ENCODE results near the gene ASB1. TPM values are rescaled to one million over a fixed set of nuclear protein-coding genes. Genes with fewer than 3 reads are reported as not detected.

The ASB1 gene
- total and polyA plus RNA-seq, 2 donors (not counting 1 experiment from before 2014, with no cell fraction given): 31.9 to 50.7 TPM

DNA sequence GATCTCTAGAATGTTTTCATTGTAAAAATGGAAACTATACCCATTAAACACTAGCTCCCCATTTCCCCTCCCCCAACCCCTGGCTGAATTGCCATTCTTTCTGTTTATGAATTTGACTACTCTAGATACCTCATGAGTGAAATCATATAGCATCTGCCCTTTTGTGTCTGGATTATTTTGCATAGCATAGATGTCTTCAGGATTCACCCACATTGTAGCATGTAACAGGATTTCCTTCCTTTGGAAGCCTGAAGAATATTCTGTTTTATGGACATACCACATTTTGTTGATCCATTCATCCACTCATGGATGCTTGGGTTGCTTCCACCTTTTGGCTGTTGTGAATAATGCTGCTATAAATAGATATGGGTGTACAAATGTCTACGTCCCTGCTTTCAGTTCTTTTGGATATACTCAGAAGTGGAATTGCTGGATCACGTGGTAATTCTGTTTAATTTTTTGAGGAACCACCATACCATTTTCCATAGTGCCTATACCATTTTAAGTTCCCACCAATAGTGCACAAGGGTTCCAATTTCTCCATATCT lies 7.7 kb upstream of the ASB1 start:
- WGBS (ENCODE audit: insufficient coverage): no CpG with 5 or more reads among the region's 2 CpGs

DNA sequence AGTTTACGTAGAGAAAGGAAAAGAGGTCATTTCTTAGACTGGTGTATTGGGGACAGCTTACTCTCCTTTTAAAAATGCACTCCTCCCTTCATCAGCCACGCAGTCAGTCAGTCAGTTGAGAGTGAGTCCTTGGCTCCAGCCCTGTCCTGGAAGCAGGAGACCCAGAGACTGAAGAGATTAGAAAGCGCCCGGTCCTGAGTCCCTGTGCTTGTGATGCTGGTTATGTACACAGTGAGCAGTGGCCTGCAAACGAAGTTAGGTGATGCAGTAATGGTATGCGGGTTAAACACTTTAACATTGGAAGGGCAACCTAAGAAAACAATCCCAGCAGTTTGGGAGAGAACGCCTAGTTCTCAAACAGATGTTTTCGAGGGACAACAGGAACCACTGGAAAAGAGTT lies 6.3 kb upstream of the ASB1 start:
- intact Hi-C loops (cut with micrococcal nuclease): loop anchor here (10.0 kb wide), 1 partner anchor 1604 kb away; the partner anchor contains the start of gene NDUFA10
- H3K4me2 ChIP-seq (replicated peaks; ENCODE audit: low read depth, low read length, poor library complexity, severe bottlenecking): no peak overlapping the region
- no peak overlapping the region for H3K27ac Mint-ChIP-seq
- H3K27me3 Mint-ChIP-seq: no peaks in the 10 kb centered on the region
- CTCF ChIA-PET: no interaction called here
- ATAC-seq (ENCODE audit: low read depth) (no peak), DNase-seq (no peak)
- H3K9ac ChIP-seq (ENCODE audit: low read length): no peak overlapping the region
- WGBS (ENCODE audit: insufficient coverage): 96% methylated on average over 4 of the region's 8 CpGs
- H3K36me3 ChIP-seq (replicated peaks in 1 of 2; ENCODE audit: control extremely low read depth in 1 of 2, control insufficient read depth in 1 of 2, extremely low read depth in 1 of 2, insufficient read depth in 2 of 2, low read length in 1 of 2): no peaks in the 10 kb centered on the region
- H3K9me3 Mint-ChIP-seq (ENCODE audit: insufficient read depth): peaks cover 7% of the 10 kb centered on the region
- POLR2A ChIA-PET: no interaction called here
- H3K27me3 ChIP-seq (replicated peaks in 1 of 4; ENCODE audit: control extremely low read depth in 1 of 4, control insufficient read depth in 3 of 4, insufficient read depth in 4 of 4, low read length in 3 of 4): peaks cover 0 to 3% (median 0%) of the 10 kb centered on the region in 4 experiments
- no peak overlapping the region for H3K4me3 ChIP-seq (ENCODE audit: control extremely low read depth in 1 of 5, extremely low read depth in 1 of 5, insufficient read depth in 1 of 5, low read depth in 2 of 5, low read length in 4 of 5)
- no peaks in the 10 kb centered on the region for H4K20me1 ChIP-seq (ENCODE audit: control insufficient read depth, insufficient read depth, low read length, poor library complexity, severe bottlenecking)
- TF ChIP-seq EZH2 (IDR thresholded peaks at IDR 0.05; ENCODE audit: borderline replicate concordance, insufficient read depth, low read depth, low read length, poor library complexity, severe bottlenecking): no peak
- TF ChIP-seq, protein P1, sequence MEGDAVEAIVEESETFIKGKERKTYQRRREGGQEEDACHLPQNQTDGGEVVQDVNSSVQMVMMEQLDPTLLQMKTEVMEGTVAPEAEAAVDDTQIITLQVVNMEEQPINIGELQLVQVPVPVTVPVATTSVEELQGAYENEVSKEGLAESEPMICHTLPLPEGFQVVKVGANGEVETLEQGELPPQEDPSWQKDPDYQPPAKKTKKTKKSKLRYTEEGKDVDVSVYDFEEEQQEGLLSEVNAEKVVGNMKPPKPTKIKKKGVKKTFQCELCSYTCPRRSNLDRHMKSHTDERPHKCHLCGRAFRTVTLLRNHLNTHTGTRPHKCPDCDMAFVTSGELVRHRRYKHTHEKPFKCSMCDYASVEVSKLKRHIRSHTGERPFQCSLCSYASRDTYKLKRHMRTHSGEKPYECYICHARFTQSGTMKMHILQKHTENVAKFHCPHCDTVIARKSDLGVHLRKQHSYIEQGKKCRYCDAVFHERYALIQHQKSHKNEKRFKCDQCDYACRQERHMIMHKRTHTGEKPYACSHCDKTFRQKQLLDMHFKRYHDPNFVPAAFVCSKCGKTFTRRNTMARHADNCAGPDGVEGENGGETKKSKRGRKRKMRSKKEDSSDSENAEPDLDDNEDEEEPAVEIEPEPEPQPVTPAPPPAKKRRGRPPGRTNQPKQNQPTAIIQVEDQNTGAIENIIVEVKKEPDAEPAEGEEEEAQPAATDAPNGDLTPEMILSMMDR (IDR thresholded peaks at IDR 0.05): no peak
- H3K4me1 ChIP-seq (ENCODE audit: control insufficient read depth in 2 of 2, insufficient read depth in 2 of 2, low read length in 2 of 2): peaks cover 0 to under 1% of the 10 kb centered on the region in 2 donors
- H3K79me2 ChIP-seq (ENCODE audit: control insufficient read depth, insufficient read depth, low read length): no peaks in the 10 kb centered on the region
- no peak overlapping the region for H2AFZ ChIP-seq (ENCODE audit: insufficient read depth, low read depth, low read length, poor library complexity, severe bottlenecking)
- no peak overlapping the region for H3K27ac ChIP-seq (ENCODE audit: low read length in 2 of 2)
- H3K4me3 Mint-ChIP-seq: no peak overlapping the region
- peaks cover 2% of the 10 kb centered on the region for H3K4me1 Mint-ChIP-seq
- H3K9me3 ChIP-seq (ENCODE audit: control extremely low read depth in 1 of 3, control insufficient read depth in 2 of 3, insufficient read depth in 1 of 3, low read length in 2 of 3): peaks cover 0 to 10% (median 5%) of the 10 kb centered on the region in 3 donors

More for the DNA sequence above, 7.7 kb upstream of the ASB1 start:
- intact Hi-C loops (cut with micrococcal nuclease): no loop called here
- Histone ChIP-seq H2AFZ (ENCODE audit: insufficient read depth, low read depth, low read length, poor library complexity, severe bottlenecking) (no peak overlapping the region), H3K79me2 (ENCODE audit: control insufficient read depth, insufficient read depth, low read length) (no peaks in the 10 kb centered on the region), H3K27ac (ENCODE audit: low read length in 2 of 2) (no peak overlapping the region), H3K4me2 (replicated peaks; ENCODE audit: low read depth, low read length, poor library complexity, severe bottlenecking) (no peak overlapping the region), H3K4me3 (ENCODE audit: control extremely low read depth in 1 of 5, extremely low read depth in 1 of 5, insufficient read depth in 1 of 5, low read depth in 2 of 5, low read length in 4 of 5) (no peak overlapping the region), H3K4me1 (ENCODE audit: control insufficient read depth in 2 of 2, insufficient read depth in 2 of 2, low read length in 2 of 2) (no peaks in the 10 kb centered on the region), H3K9ac (ENCODE audit: low read length) (no peak overlapping the region), H3K36me3 (replicated peaks in 1 of 2; ENCODE audit: control extremely low read depth in 1 of 2, control insufficient read depth in 1 of 2, extremely low read depth in 1 of 2, insufficient read depth in 2 of 2, low read length in 1 of 2) (no peaks in the 10 kb centered on the region), H3K9me3 (ENCODE audit: control extremely low read depth in 1 of 3, control insufficient read depth in 2 of 3, insufficient read depth in 1 of 3, low read length in 2 of 3) (peaks cover 0 to 11% (median 11%) of the 10 kb centered on the region in 3 donors), H3K27me3 (replicated peaks in 1 of 4; ENCODE audit: control extremely low read depth in 1 of 4, control insufficient read depth in 3 of 4, insufficient read depth in 4 of 4, low read length in 3 of 4) (peaks cover 0 to 3% (median 0%) of the 10 kb centered on the region in 4 experiments), H4K20me1 (ENCODE audit: control insufficient read depth, insufficient read depth, low read length, poor library complexity, severe bottlenecking) (no peaks in the 10 kb centered on the region)
- ChIA-PET CTCF (no interaction called here), POLR2A (no interaction called here)
- H3K9me3 Mint-ChIP-seq (ENCODE audit: insufficient read depth): peaks cover 7% of the 10 kb centered on the region
- no peak overlapping the region for H3K4me3 Mint-ChIP-seq
- TF ChIP-seq, protein P1 (IDR thresholded peaks at IDR 0.05): no peak
- no peak for TF ChIP-seq EZH2 (IDR thresholded peaks at IDR 0.05; ENCODE audit: borderline replicate concordance, insufficient read depth, low read depth, low read length, poor library complexity, severe bottlenecking)
- H3K4me1 Mint-ChIP-seq: no peaks in the 10 kb centered on the region
- ATAC-seq (ENCODE audit: low read depth) (no peak), DNase-seq (no peak)
- no peak overlapping the region for H3K27ac Mint-ChIP-seq
- no peaks in the 10 kb centered on the region for H3K27me3 Mint-ChIP-seq

Measured in B cell (primary cell).